A673 (cell line): ENCODE results near the gene GNG3.

Experiments used
- CTCF ChIP-seq: fragments of 300-800, 200-600 bp; sonication (generic); conservative IDR thresholded peaks from 2 replicates; pipeline ENCODE4 v1.5.1; 2017; ENCODE audit warnings: low read depth, mild to moderate bottlenecking, antibody characterized with exemption, low read length, moderate library complexity, mixed read lengths
- EZH2 ChIP-seq: fragments of 200-600 bp; sonication (generic); IDR thresholded peaks from 2 replicates; pipeline ENCODE4 v1.6.1; 2017; ENCODE audit warnings: borderline replicate concordance, low read depth, mild to moderate bottlenecking, mixed read lengths, antibody characterized with exemption, low read length; ENCODE audit not compliant: poor library complexity, severe bottlenecking

GRCh38 chr11:62671236-62671607 lies 36.3 kb upstream of the GNG3 start:
- no peak for TF ChIP-seq CTCF
- TF ChIP-seq EZH2: no peak
